22Rv1 (cell line): ENCODE data around the gene ITGA4.

Experiments
- ZFX ChIP-seq: fragments of 450-650 bp; IDR thresholded peaks from 2 replicates; pipeline ENCODE4 v1.6.1; 2017; ENCODE audit warnings: antibody characterized with exemption, borderline replicate concordance
- TF ChIP-seq, protein P1 (sequence below): fragments of 450-650 bp; IDR thresholded peaks from 2 replicates; pipeline ENCODE4 v1.5.1; 2017; ENCODE audit warnings: mild to moderate bottlenecking

DNA sequence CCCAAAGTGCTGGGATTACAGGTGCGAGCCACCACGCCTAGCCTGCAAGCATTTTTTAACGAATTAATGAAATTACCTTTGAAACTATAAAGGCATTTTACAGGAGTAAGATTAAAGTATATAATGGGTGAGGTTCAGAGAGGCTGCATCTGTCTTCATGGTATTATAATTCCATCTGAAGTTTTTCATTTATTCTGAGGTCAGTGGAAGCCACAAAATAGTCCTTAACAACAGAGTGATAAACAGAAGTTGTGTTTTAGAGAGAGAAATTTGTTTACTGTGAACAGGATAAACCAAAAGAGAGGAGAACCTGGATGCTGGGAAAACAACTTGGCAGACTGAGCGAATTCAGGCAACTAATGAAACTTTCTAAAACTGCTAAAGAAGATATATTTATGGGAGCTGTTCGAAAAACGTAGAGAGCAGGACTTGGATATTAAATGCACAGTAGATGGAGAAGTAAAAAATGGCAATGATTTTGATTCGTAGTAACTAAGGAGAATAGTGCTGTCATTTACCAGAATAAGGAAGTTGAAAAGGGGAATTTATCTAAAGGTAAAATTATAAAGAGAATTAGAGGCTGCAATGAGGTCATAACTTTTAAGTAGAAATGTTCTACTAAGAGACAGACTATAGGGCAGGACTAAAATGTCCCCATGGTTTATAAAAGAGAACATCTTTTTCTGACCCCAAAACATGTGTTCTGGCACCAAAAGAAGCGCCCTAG is 37.9 kb upstream of the ITGA4 start:
- TF ChIP-seq, protein P1, sequence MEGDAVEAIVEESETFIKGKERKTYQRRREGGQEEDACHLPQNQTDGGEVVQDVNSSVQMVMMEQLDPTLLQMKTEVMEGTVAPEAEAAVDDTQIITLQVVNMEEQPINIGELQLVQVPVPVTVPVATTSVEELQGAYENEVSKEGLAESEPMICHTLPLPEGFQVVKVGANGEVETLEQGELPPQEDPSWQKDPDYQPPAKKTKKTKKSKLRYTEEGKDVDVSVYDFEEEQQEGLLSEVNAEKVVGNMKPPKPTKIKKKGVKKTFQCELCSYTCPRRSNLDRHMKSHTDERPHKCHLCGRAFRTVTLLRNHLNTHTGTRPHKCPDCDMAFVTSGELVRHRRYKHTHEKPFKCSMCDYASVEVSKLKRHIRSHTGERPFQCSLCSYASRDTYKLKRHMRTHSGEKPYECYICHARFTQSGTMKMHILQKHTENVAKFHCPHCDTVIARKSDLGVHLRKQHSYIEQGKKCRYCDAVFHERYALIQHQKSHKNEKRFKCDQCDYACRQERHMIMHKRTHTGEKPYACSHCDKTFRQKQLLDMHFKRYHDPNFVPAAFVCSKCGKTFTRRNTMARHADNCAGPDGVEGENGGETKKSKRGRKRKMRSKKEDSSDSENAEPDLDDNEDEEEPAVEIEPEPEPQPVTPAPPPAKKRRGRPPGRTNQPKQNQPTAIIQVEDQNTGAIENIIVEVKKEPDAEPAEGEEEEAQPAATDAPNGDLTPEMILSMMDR: no peak
- no peak for TF ChIP-seq ZFX
